ENCODE measurements around the gene RRN3. TPM values are rescaled to one million over a fixed set of nuclear protein-coding genes. Genes with fewer than 3 reads are reported as not detected.
A peak's percentile ranks its signal among the peaks of the same experiment; 100 is the strongest.
"Not testable (repeated sequence)": the region's sequence is repeated elsewhere in the genome, so short reads cannot be mapped to it uniquely, and the experiment has no call there.

Gene RRN3
- total and polyA plus RNA-seq, 11 donors: 7.9 to 28.5 (median 18.9) TPM

GRCh38 chr16:15071916-15072769 is 21.9 kb downstream of the RRN3 start:
- H3K27me3 ChIP-seq; intact Hi-C loops (cut with DNase I); DNase-seq; H3K27ac ChIP-seq; H3K4me3 ChIP-seq; H3K9me3 ChIP-seq: not testable (repeated sequence)
- ATAC-seq: peak; percentile 66 to 85 (median 82)
- TF ChIP-seq CTCF (IDR thresholded peaks at IDR 0.05): peak in 9 of 12 donors; percentile 14 to 57 (median 35)
- peaks cover 0 to 13% (median 0%) of the 10 kb centered on the region in 12 donors for H3K4me1 ChIP-seq
- 48 to 61% (median 55%) methylated on average over 15 to 16 of the region's 16 CpGs for WGBS, 4 donors
- H3K36me3 ChIP-seq: peaks cover 0 to 91% (median 74%) of the 10 kb centered on the region in 9 donors

DNA sequence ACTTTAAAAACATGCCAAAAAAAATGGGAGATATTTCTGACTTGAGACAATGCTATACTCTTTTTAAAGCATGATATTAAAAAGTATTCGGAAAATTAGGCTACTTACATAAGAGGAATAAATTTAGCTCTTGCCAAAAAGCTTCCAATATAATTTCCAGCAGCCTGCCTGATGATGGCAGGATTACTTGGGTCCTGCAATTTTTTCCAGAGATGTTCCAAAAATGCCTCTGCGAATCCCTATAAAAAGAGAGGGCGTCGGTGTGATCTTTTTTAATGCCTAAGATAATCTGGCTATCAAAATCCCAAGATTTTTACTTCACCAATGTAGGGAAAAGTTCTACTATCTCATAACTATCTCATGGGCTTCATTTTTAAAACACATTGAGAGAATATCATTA is 23.1 kb downstream of the RRN3 start:
- WGBS, 4 donors: 54 to 83% (median 72%) methylated on average over 4 of the region's 4 CpGs
- ATAC-seq; intact Hi-C loops (cut with DNase I); H3K4me3 ChIP-seq; H3K27me3 ChIP-seq; H3K27ac ChIP-seq; DNase-seq; H3K9me3 ChIP-seq: not testable (repeated sequence)
- Histone ChIP-seq H3K36me3 (peaks cover 0 to 89% (median 67%) of the 10 kb centered on the region in 9 donors), H3K4me1 (peaks cover 0 to 13% (median 0%) of the 10 kb centered on the region in 12 donors)

DNA sequence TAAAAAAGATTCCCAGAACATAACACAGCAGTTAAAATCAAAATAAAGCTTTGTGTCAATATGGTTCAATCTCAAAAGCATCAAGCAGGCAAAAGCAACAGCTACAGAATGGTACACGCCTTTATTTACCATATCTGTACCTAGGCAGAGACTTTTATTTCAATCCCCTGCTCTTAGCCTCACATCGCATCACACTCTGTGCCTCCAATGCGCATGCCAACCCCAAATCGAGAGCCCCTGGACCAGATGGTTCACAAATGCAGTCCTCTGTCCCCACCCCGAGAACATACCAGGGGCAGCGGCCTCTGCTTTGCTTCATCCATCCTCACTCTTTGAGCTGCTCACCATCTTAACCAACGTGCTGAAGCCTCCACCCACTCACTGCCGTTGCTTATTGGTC is 27.4 kb downstream of the RRN3 start:
- H3K4me1 ChIP-seq; H3K9me3 ChIP-seq; ATAC-seq; H3K27me3 ChIP-seq; DNase-seq; intact Hi-C loops (cut with DNase I); H3K4me3 ChIP-seq; H3K27ac ChIP-seq: not testable (repeated sequence)
- H3K36me3 ChIP-seq: peaks cover 0 to 92% (median 71%) of the 10 kb centered on the region in 9 donors
- WGBS, 4 donors: 88 to 91% (median 90%) methylated on average over 7 to 8 of the region's 8 CpGs

DNA sequence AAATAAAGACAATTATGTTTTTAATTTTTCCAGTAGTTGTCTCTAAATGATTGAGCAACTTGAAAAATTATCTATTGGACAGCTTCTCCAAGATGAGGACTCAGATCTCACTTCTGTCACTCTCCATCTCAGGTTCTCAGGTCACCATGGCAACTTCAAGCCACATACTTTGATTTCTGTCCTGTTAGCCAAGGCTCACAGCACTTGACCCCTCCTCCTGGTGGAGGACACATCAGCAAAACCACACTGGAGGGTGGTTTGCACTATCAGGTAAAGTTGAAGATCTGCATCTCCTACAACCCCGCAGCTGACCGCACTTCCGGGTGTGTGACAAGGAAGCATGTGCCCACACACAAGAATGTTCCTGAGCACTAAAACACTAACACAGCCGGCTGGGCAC is 28.1 kb downstream of the RRN3 start:
- WGBS, 4 donors: 76 to 93% (median 92%) methylated on average over 2 to 4 of the region's 4 CpGs
- H3K4me1 ChIP-seq; DNase-seq; H3K9me3 ChIP-seq; H3K4me3 ChIP-seq; H3K27ac ChIP-seq; ATAC-seq; intact Hi-C loops (cut with DNase I); H3K27me3 ChIP-seq: not testable (repeated sequence)
- H3K36me3 ChIP-seq: peaks cover 0 to 94% (median 74%) of the 10 kb centered on the region in 9 donors

DNA sequence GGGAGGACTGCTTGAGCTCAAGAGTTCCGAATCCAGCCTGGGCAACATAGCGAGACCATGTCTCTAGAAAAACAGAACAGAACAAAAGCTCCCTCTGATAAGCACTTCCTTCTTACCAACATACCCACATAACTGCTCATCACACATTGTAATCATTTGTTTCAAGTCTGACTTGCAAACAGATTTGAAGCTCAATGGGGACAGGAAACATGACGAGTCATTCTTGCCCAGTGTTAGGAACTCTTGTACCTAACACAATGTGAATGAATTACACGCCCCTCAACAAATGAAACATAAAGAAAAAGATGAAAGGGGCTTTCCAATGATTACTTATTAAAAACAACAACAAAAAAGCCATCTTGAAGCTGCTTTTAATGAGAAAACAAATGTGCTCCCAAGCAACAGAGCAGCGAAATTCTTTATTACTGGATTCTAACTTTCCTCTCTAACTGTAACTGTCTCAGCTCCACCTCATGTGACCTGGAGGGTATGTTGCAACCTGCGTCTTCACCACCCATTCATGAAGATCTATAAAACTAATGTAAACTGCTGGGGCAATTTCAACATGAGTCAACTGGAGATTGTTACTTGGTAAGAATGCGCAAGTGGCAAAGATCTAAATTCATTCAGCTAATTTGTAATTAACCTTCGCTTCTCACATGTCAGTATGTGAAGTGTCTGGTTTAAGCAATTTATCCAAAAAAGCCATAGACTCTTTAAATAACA is 31.8 kb downstream of the RRN3 start:
- H3K27ac ChIP-seq; intact Hi-C loops (cut with DNase I); H3K4me3 ChIP-seq; H3K9me3 ChIP-seq; H3K27me3 ChIP-seq; ATAC-seq; H3K4me1 ChIP-seq; DNase-seq: not testable (repeated sequence)
- 88 to 94% (median 92%) methylated on average over 8 of the region's 8 CpGs for WGBS, 4 donors
- H3K36me3 ChIP-seq: peaks cover 0 to 88% (median 74%) of the 10 kb centered on the region in 9 donors

- no peak for DNase-seq
- no peaks in the 10 kb centered on the region for H3K9me3 ChIP-seq
- H3K27me3 ChIP-seq: no peaks in the 10 kb centered on the region
- peaks cover 0 to 64% (median 60%) of the 10 kb centered on the region in 9 donors for H3K36me3 ChIP-seq
- no peak overlapping the region for H3K27ac ChIP-seq
- intact Hi-C loops (cut with DNase I): no loop called here
- ATAC-seq: no peak
- peaks cover 0 to 17% (median 10%) of the 10 kb centered on the region in 12 donors for H3K4me1 ChIP-seq
- H3K4me3 ChIP-seq: no peak overlapping the region
- TF ChIP-seq POLR2A (IDR thresholded peaks at IDR 0.05) (no peak), CTCF (IDR thresholded peaks at IDR 0.05) (no peak)
- WGBS, 4 donors: 63 to 84% (median 83%) methylated on average over 3 of the region's 3 CpGs
Observed at GRCh38 chr16:15059324-15059723, 34.7 kb downstream of the RRN3 start.
